Measurements from ENCODE around the gene PPP4R1.

Gene PPP4R1

GRCh38 chr18:9552616-9553015, 61.7 kb downstream of the PPP4R1 start:
- no peak for DNase-seq
- peaks cover 62% of the 10 kb centered on the region for H3K36me3 ChIP-seq (replicated peaks)

DNA sequence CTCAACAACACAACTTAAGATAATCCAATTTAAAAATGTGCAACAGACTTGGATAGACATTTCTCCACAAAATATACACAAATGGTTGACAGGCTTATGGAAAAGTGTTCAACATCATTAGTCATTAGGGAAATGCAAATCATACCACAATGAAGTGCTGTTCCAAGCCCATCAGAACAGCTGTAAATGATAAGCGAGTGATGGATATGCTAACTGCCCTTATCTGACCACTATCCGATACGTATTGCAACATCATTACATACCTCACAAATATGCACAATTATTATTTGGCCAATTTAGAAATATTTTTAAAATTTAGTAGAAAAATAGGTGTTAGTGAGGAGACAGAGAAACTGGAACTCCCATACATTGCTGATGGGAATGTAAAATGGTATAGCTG, 62.2 kb downstream of the PPP4R1 start:
- TF ChIP-seq, protein P1, sequence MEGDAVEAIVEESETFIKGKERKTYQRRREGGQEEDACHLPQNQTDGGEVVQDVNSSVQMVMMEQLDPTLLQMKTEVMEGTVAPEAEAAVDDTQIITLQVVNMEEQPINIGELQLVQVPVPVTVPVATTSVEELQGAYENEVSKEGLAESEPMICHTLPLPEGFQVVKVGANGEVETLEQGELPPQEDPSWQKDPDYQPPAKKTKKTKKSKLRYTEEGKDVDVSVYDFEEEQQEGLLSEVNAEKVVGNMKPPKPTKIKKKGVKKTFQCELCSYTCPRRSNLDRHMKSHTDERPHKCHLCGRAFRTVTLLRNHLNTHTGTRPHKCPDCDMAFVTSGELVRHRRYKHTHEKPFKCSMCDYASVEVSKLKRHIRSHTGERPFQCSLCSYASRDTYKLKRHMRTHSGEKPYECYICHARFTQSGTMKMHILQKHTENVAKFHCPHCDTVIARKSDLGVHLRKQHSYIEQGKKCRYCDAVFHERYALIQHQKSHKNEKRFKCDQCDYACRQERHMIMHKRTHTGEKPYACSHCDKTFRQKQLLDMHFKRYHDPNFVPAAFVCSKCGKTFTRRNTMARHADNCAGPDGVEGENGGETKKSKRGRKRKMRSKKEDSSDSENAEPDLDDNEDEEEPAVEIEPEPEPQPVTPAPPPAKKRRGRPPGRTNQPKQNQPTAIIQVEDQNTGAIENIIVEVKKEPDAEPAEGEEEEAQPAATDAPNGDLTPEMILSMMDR (IDR thresholded peaks at IDR 0.05; ENCODE audit: low read depth, low read length, missing control alignments): no peak
- peaks cover 64% of the 10 kb centered on the region for H3K36me3 ChIP-seq (replicated peaks)

More at GRCh38 chr18:9552616-9553015, 61.7 kb downstream of the PPP4R1 start:
- Histone ChIP-seq H3K4me3 (ENCODE audit: low read depth, low read length) (no peak overlapping the region), H3K27me3 (replicated peaks) (no peaks in the 10 kb centered on the region), H3K27ac (no peak overlapping the region)
- TF ChIP-seq, protein P1 (IDR thresholded peaks at IDR 0.05; ENCODE audit: low read depth, low read length, missing control alignments): no peak
- in situ Hi-C loops (cut with HindIII; ENCODE audit: low pct_ligation_motif_present, low sequenced_read_pairs): no loop called here

GRCh38 chr18:9550429-9550828, 63.9 kb downstream of the PPP4R1 start:
- Histone ChIP-seq H3K4me3 (ENCODE audit: low read depth, low read length) (no peak overlapping the region), H3K27me3 (replicated peaks) (no peaks in the 10 kb centered on the region), H3K27ac (no peak overlapping the region), H3K36me3 (replicated peaks) (peaks cover 69% of the 10 kb centered on the region)
- in situ Hi-C loops (cut with HindIII; ENCODE audit: low pct_ligation_motif_present, low sequenced_read_pairs): no loop called here
- TF ChIP-seq, protein P1 (IDR thresholded peaks at IDR 0.05; ENCODE audit: low read depth, low read length, missing control alignments): no peak
- no peak for DNase-seq

More for the DNA sequence above, 62.2 kb downstream of the PPP4R1 start:
- no peak for DNase-seq
- in situ Hi-C loops (cut with HindIII; ENCODE audit: low pct_ligation_motif_present, low sequenced_read_pairs): no loop called here
- Histone ChIP-seq H3K4me3 (ENCODE audit: low read depth, low read length) (no peak overlapping the region), H3K27ac (no peak overlapping the region), H3K27me3 (replicated peaks) (no peaks in the 10 kb centered on the region)

- H3K4me3 ChIP-seq (ENCODE audit: low read depth, low read length): no peak overlapping the region
- no peak overlapping the region for H3K27ac ChIP-seq
- in situ Hi-C loops (cut with HindIII; ENCODE audit: low pct_ligation_motif_present, low sequenced_read_pairs): no loop called here
- H3K27me3 ChIP-seq (replicated peaks): no peaks in the 10 kb centered on the region
- no peak for DNase-seq
- peaks cover 71% of the 10 kb centered on the region for H3K36me3 ChIP-seq (replicated peaks)
- TF ChIP-seq, protein P1 (IDR thresholded peaks at IDR 0.05; ENCODE audit: low read depth, low read length, missing control alignments): peak; percentile 29
Measured at GRCh38 chr18:9549405-9549804, 65.0 kb downstream of the PPP4R1 start.

DNA sequence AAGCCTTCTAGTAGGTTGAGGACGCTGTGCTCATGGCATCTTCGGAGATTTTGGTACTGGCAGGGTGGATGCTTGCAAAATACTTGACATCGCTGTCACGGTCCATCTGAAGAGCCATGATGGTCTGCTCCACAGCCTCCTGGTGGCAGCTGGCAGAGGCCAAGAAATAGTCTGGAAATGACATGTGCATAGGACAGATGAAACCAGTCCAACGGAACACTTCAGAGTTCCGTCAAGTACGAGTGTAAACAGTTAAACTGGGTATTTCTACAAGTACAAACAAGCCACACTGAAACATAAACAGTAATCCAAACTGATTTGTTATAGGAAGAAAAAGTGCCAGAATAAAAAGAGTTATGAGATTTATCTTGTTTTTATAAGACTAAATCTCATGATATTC, 66.6 kb downstream of the PPP4R1 start:
- Histone ChIP-seq H3K4me3 (ENCODE audit: low read depth, low read length) (no peak overlapping the region), H3K36me3 (replicated peaks) (peaks cover 61% of the 10 kb centered on the region), H3K27ac (no peak overlapping the region), H3K27me3 (replicated peaks) (no peaks in the 10 kb centered on the region)
- TF ChIP-seq, protein P1 (IDR thresholded peaks at IDR 0.05; ENCODE audit: low read depth, low read length, missing control alignments): no peak
- DNase-seq: no peak
- in situ Hi-C loops (cut with HindIII; ENCODE audit: low pct_ligation_motif_present, low sequenced_read_pairs): no loop called here

GRCh38 chr18:9546468-9546867, 67.9 kb downstream of the PPP4R1 start:
- H3K27me3 ChIP-seq (replicated peaks): no peaks in the 10 kb centered on the region
- TF ChIP-seq, protein P1 (IDR thresholded peaks at IDR 0.05; ENCODE audit: low read depth, low read length, missing control alignments): no peak
- H3K36me3 ChIP-seq (replicated peaks): peaks cover 54% of the 10 kb centered on the region
- H3K27ac ChIP-seq: no peak overlapping the region
- DNase-seq: no peak
- no peak overlapping the region for H3K4me3 ChIP-seq (ENCODE audit: low read depth, low read length)
- in situ Hi-C loops (cut with HindIII; ENCODE audit: low pct_ligation_motif_present, low sequenced_read_pairs): no loop called here

Data from brain microvascular endothelial cell (primary cell).